Stimulated activated CD4-positive, alpha-beta T cell treated with anti-CD3 and anti-CD28 coated beads, Interleukin-2, amount 100 ng/mL, for 4 hours (primary cell): ENCODE results near the gene BMP7.

Source experiments
- DNase-seq: peaks from one replicate; pipeline ENCODE4 v3.0.0-alpha.2; 2020; ENCODE audit warnings: low read depth

BMP7 gene

GRCh38 chr20:57147185-57147584 lies 119.3 kb downstream of the BMP7 start:
- DNase-seq, result no peak

GRCh38 chr20:57146155-57146554 lies 120.3 kb downstream of the BMP7 start:
- no peak for DNase-seq

DNA sequence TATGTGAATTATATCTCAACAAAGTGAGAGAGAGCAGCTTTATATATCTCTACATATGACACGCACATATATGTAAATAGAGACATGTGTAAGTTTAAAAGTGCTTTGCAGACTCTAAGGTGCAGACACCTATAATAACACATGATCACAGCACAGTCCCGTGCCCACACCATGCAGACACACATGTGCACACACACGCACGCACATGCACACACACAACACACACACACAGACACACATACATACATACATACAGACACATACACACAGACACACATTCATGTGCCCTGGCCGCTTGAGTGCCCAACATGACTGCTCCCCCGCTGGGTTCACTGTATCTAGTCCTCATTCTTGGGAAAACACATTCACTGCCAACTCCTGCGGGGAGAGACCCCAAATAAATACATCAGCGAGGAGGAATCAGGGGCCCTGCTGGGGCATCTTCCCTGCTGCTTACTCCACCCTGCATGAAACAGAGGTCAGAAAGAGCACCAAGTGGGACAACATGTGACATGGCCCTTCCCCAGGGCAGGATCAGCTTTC lies 121.3 kb downstream of the BMP7 start:
- no peak for DNase-seq

GRCh38 chr20:57143173-57143572 lies 123.3 kb downstream of the BMP7 start:
- DNase-seq, result no peak

- no peak for DNase-seq
Measured at GRCh38 chr20:57142667-57143066, 123.8 kb downstream of the BMP7 start.

GRCh38 chr20:57141492-57141891 lies 124.9 kb downstream of the BMP7 start:
- DNase-seq, result no peak

GRCh38 chr20:57140416-57140965 lies 126.0 kb downstream of the BMP7 start:
- no peak for DNase-seq

DNA sequence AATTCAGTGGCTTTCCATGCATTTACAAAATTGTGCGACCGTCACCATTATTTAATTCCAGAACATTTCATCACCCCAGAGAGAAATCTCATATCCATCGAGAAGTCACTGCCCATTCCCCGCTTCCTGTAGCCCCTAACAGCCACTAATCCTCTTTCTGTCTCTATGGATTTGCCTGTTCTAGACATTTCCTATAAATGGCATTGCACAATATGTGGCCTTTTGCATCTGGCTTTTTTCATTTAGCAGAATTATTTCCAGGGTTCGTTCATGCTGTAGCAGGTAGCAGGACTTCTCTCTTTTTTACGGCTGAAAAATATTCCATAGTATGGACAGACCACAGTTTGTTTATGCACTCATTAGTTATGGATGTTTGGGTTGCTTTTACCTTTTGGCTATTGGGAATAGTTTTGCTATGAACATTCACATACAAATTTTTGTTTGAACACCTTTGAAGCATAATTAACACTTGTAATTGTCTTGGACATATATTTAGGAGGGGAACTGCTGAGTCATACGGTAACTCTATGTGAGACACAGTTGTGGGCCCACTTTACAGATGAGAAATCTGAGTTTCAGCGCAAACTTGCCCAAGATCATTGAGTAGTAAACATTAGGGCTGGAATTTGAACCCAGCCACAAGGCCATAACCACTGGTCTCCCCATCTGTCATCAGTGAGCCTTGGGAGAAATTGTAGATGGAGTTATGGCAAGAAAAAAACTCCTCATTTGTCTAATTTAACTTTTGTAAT lies 126.9 kb downstream of the BMP7 start:
- DNase-seq, result no peak

- no peak for DNase-seq
Measured at GRCh38 chr20:57138198-57138995, 128.0 kb downstream of the BMP7 start.

DNA sequence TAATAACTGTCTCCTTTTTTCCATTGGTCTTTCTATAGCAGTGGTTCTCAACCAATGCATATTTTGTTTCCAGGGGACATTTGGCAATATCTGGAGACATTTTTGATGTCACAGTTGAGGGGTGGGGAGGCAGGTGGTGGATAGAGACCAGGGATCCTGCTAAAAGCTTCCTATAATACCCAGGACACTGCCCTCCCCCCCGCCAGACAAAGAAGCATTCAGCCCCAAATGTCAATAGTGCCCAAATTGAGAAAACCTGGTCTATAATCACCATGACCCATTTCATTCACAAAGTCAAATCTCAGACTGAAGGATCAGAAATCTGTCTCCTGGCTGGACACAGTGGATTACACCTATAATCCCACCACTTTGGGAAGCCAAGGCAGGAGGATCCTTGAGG lies 128.8 kb downstream of the BMP7 start:
- no peak for DNase-seq

DNA sequence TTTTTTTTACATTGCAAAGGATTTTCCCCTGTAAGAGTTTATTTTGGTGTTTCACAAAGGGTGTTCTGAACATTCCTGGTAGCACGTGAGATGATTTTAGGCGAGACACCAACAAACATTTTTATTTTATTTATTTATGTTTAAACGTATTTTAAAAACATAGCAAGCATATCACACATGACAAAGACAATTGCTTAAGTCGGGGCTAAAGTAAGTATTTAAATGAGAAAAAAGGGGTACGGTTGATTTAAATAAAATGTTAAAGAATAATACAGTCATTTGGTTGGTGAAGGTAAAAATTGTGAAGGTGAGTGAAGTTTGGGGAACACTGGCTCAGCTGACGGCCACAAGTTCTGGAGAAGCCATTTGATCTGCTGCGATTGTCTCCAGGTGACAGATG lies 129.7 kb downstream of the BMP7 start:
- no peak for DNase-seq

DNA sequence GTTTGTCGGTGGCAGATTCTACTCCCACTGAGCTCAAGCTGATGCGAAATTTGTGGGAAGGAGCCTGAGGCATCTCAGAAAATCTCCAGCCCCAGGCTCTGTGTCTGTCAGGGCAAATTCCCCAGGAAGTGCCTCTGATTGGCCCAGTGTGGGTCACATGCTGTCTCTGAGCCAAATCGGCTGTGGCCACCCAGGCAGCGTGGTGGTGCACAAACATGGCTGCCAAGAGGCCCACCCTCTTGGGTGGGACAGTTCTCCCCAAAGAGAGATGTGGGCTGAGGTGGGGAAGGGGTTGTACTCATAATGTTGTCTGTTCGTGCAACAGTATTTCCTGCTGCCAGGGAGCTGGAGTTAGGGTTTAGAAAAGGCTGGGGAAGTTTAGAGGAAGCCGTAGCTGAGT lies 130.6 kb downstream of the BMP7 start:
- DNase-seq, result no peak

- DNase-seq, result no peak
Measured at GRCh38 chr20:57134804-57135203, 131.6 kb downstream of the BMP7 start.

GRCh38 chr20:57133926-57134650 lies 132.4 kb downstream of the BMP7 start:
- no peak for DNase-seq

- no peak for DNase-seq
Measured at GRCh38 chr20:57131601-57132391, 134.6 kb downstream of the BMP7 start.

DNA sequence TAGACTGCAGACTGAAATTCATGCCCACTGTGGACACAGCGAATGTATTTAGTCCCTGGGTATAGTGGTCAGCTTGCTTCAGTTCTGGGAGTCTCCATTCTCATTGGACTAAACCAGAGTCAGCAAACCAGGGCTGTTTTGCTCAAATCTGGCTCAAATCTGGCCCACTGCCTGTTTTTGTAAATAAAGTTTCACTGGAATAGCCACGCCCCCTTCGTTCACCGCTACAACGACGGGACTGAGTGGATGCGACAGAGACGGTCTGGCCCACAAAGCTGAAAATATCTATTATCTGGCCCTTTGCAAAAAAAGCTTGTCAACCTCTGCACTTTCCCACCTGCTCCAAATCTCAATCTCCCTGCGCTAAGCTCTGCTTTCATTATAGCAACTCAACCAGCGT lies 135.4 kb downstream of the BMP7 start:
- no peak for DNase-seq

DNA sequence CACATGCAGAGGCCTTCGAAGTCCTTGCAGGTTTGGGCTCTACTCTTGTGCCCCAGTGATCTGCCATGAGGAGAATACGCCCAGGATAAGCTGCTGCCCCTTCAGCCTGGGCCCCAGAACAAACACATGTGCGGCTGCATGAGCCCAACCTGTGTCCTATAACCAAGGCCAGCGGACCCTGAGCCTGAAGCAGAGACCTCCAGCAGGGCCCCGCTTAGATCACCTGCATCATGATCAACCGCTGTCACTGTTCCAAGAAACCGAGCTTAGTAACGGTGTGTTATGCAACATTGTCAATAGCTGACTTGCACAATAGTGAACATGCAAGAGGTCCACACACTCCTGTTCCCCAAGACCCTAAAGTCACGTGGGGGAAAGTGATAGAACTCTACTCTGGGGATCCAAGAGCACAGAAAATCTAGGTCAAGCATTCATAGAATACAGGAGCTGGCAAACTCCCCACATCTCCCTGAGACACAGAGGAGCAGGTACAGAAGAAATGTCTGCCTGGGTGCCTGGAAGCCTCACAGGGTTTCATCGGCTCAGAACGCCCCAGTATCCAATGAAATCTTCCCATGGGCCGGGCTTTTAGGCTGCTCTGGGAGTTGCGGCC lies 136.2 kb downstream of the BMP7 start:
- DNase-seq, result no peak

DNA sequence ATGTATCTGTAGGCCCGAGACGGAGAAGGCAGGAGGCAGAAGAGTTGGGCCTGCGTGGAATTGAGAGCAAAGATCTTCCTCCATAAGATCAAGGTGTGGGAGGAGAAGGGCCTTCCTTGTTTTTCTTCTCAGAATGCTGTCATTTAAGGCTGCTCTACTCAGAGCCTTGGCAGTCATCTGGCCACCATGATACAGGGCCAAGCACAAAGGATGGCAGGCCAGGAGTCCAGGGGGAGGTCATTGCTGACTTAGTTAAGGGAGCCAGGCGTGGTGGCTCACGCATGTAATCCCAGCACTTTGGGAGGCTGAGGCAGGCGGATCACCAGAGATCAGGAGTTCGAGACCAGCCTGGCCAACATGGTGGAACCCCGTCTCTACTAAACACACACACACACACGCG lies 137.1 kb downstream of the BMP7 start:
- DNase-seq, result no peak

- no peak for DNase-seq
Measured at GRCh38 chr20:57128044-57128757, 138.2 kb downstream of the BMP7 start.

DNA sequence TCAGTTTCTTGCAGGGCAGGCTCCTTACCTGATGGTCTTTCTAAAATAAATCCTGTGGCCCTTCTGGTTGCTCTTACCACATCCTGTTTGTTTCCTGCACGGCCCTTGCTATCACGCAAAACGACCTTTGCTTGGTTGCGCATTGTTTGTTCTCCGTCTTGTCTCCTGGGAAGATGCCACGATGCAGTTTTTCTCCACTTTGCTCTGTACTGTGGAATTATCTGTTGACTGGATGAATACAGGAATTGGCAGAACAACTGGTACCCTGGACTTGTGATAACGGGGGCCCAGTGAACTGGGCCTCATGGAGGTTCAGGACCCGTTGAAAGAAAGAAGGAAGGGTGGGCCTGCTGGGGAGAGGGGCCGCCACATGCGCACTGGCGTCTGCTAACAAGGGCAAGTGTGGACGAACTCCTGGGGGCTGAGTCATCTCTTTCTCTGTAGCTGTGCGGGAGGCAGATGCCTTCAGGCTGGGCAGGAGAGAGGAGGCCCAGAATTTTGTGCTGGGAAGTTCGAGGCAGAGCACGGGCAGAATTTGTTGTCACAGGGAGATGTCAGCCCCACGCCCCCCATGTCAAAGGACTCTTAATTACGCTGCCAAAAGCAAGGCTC lies 139.9 kb downstream of the BMP7 start:
- DNase-seq, result no peak
